ENCODE measurements around the gene SIK3. TPM values are rescaled to one million over a fixed set of nuclear protein-coding genes. Genes with fewer than 3 reads are reported as not detected.
"Not testable (repeated sequence)": the region's sequence is repeated elsewhere in the genome, so short reads cannot be mapped to it uniquely, and the experiment has no call there.

The SIK3 gene
- total RNA-seq, 1 experiment from 2014 or later: 17.4 TPM

DNA sequence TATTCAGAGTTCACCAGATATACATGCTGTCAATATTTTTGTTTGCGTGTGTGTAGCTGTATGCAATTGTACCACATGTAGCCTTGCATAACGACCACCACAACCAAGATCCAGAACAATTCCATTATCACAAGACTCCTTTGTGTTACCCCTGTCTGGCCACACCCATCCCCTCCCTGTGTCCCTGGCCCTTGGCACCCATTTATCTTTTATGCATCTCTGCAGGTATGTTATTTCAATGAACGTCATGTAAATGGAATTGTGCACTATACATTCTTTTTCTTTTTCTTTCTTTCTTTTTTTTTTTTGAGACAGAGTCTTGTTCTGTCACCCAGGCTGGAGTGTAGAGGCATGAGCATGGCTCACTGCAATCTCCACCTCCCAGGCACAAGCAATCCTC lies 36.2 kb upstream of the SIK3 start:
- H3K9me3 Mint-ChIP-seq (ENCODE audit: low read depth, unreplicated experiment): no peaks in the 10 kb centered on the region
- no peak overlapping the region for H3K27ac Mint-ChIP-seq (ENCODE audit: unreplicated experiment)
- TF ChIP-seq, protein P1, sequence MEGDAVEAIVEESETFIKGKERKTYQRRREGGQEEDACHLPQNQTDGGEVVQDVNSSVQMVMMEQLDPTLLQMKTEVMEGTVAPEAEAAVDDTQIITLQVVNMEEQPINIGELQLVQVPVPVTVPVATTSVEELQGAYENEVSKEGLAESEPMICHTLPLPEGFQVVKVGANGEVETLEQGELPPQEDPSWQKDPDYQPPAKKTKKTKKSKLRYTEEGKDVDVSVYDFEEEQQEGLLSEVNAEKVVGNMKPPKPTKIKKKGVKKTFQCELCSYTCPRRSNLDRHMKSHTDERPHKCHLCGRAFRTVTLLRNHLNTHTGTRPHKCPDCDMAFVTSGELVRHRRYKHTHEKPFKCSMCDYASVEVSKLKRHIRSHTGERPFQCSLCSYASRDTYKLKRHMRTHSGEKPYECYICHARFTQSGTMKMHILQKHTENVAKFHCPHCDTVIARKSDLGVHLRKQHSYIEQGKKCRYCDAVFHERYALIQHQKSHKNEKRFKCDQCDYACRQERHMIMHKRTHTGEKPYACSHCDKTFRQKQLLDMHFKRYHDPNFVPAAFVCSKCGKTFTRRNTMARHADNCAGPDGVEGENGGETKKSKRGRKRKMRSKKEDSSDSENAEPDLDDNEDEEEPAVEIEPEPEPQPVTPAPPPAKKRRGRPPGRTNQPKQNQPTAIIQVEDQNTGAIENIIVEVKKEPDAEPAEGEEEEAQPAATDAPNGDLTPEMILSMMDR (IDR thresholded peaks at IDR 0.05; ENCODE audit: unreplicated experiment): no peak
- H3K27me3 Mint-ChIP-seq (ENCODE audit: unreplicated experiment): no peaks in the 10 kb centered on the region
- no peak overlapping the region for H3K4me3 Mint-ChIP-seq (ENCODE audit: low read depth, unreplicated experiment)
- CTCF ChIA-PET: interaction anchor here (0.7 to 1.8 kb wide), 2 partner anchors 10 to 202 kb away, joined by 3 to 4 read pairs; partner anchors contain the start of gene PAFAH1B2
- H3K4me1 Mint-ChIP-seq (ENCODE audit: low read depth, unreplicated experiment): no peaks in the 10 kb centered on the region
- intact Hi-C loops (cut with micrococcal nuclease; ENCODE audit: unreplicated experiment): no loop called here
- BruUV-seq (replicated peaks): no TSS peak
- H3K36me3 Mint-ChIP-seq (ENCODE audit: insufficient read depth, unreplicated experiment): no peaks in the 10 kb centered on the region
- DNase-seq: no peak

DNA sequence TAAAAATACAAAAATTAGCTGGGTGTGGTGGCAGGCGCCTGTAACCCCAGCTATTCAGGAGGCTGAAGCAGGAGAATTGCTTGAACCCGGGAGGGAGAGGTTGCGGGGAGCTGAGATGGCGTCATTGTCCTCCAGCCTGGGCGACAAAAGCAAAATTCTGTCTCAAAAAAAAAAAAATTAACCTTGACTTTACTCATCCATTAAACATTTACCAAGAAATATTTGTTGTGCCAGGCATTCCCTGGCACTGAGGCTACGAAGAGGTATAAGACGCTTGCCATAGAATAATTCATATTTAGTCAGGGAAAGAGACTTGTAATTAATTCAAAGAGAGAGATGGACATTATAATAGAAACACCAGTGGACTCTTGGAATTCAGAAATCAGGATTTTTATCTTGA lies 32.7 kb upstream of the SIK3 start:
- no peak overlapping the region for H3K4me3 Mint-ChIP-seq (ENCODE audit: low read depth, unreplicated experiment)
- no peaks in the 10 kb centered on the region for H3K4me1 Mint-ChIP-seq (ENCODE audit: low read depth, unreplicated experiment)
- CTCF ChIA-PET: interaction anchor here (0.6 to 0.7 kb wide), 2 partner anchors 29 to 158 kb away, joined by 3 to 6 read pairs; no protein-coding TSS in a partner anchor
- TF ChIP-seq, protein P1 (IDR thresholded peaks at IDR 0.05; ENCODE audit: unreplicated experiment): no peak
- no peak overlapping the region for H3K27ac Mint-ChIP-seq (ENCODE audit: unreplicated experiment)
- BruUV-seq (replicated peaks): no TSS peak
- H3K27me3 Mint-ChIP-seq (ENCODE audit: unreplicated experiment): no peaks in the 10 kb centered on the region
- peak; percentile 7 for DNase-seq
- intact Hi-C loops (cut with micrococcal nuclease; ENCODE audit: unreplicated experiment): no loop called here
- no peaks in the 10 kb centered on the region for H3K9me3 Mint-ChIP-seq (ENCODE audit: low read depth, unreplicated experiment)
- no peaks in the 10 kb centered on the region for H3K36me3 Mint-ChIP-seq (ENCODE audit: insufficient read depth, unreplicated experiment)

- BruUV-seq (replicated peaks); H3K4me1 Mint-ChIP-seq (ENCODE audit: low read depth, unreplicated experiment); H3K4me3 Mint-ChIP-seq (ENCODE audit: low read depth, unreplicated experiment); intact Hi-C loops (cut with micrococcal nuclease; ENCODE audit: unreplicated experiment); H3K9me3 Mint-ChIP-seq (ENCODE audit: low read depth, unreplicated experiment); H3K36me3 Mint-ChIP-seq (ENCODE audit: insufficient read depth, unreplicated experiment); H3K27ac Mint-ChIP-seq (ENCODE audit: unreplicated experiment); H3K27me3 Mint-ChIP-seq (ENCODE audit: unreplicated experiment); DNase-seq: not testable (repeated sequence)
- CTCF ChIA-PET: interaction anchor here (0.6 to 0.7 kb wide), 2 partner anchors 29 to 157 kb away, joined by 3 to 6 read pairs; no protein-coding TSS in a partner anchor
Measured at GRCh38 chr11:117130396-117130795, 32.2 kb upstream of the SIK3 start.

- BruUV-seq (replicated peaks): no TSS peak
- Mint-ChIP-seq H3K4me3 (ENCODE audit: low read depth, unreplicated experiment) (no peak overlapping the region), H3K27ac (ENCODE audit: unreplicated experiment) (no peak overlapping the region), H3K9me3 (ENCODE audit: low read depth, unreplicated experiment) (no peaks in the 10 kb centered on the region), H3K4me1 (ENCODE audit: low read depth, unreplicated experiment) (no peaks in the 10 kb centered on the region), H3K36me3 (ENCODE audit: insufficient read depth, unreplicated experiment) (no peaks in the 10 kb centered on the region), H3K27me3 (ENCODE audit: unreplicated experiment) (peaks cover 13% of the 10 kb centered on the region)
- TF ChIP-seq, protein P1 (IDR thresholded peaks at IDR 0.05; ENCODE audit: unreplicated experiment): no peak
- intact Hi-C loops (cut with micrococcal nuclease; ENCODE audit: unreplicated experiment): no loop called here
- CTCF ChIA-PET: no interaction called here
- DNase-seq: no peak
Measured at GRCh38 chr11:117128289-117128688, 30.1 kb upstream of the SIK3 start.

DNA sequence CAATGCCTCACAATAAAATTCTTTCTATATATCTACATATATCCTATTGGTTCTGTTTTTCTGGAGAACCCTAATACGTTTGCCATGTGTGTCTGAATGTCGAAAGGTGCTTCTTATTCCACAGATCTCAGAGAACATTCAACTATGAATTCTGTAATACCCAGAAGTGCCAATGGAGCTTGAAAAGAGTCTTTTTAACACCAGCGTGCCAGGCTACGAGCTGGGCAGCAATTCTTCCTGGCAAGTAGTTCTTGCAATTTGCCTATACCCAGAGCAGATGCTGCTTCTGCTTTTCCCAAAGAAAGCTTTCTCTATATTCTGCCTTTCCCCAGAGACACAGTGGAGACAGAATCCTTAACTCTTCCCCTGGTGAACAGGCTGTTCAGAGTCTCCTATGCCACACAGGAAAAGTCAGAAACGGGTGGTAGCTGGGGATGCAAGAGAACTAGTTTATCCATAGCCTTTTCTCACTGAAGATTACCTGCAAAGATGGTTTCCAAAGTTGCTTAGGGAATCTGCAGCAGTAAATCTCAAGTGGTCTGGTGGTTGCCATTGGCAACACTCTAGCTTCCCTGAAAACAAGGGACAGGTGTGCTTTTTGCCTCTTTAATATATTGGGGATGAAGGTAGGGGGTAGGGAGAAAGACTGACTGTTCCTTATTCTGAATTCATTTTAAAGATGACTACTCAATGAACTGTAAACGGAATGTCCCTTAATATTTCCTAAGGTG lies 29.1 kb upstream of the SIK3 start:
- Mint-ChIP-seq H3K36me3 (ENCODE audit: insufficient read depth, unreplicated experiment) (no peaks in the 10 kb centered on the region), H3K27ac (ENCODE audit: unreplicated experiment) (no peak overlapping the region), H3K4me1 (ENCODE audit: low read depth, unreplicated experiment) (no peaks in the 10 kb centered on the region), H3K4me3 (ENCODE audit: low read depth, unreplicated experiment) (no peak overlapping the region), H3K27me3 (ENCODE audit: unreplicated experiment) (peaks cover 13% of the 10 kb centered on the region), H3K9me3 (ENCODE audit: low read depth, unreplicated experiment) (no peaks in the 10 kb centered on the region)
- TF ChIP-seq, protein P1 (IDR thresholded peaks at IDR 0.05; ENCODE audit: unreplicated experiment): no peak
- CTCF ChIA-PET: interaction anchor here (0.7 kb wide), 2 partner anchors 85 to 107 kb away, joined by 4 to 7 read pairs; no protein-coding TSS in a partner anchor
- DNase-seq: no peak
- intact Hi-C loops (cut with micrococcal nuclease; ENCODE audit: unreplicated experiment): no loop called here
- no TSS peak for BruUV-seq (replicated peaks)
